Activated T-cell treated with anti-CD3 and anti-CD28 coated beads, Interleukin-2, amount 50 U/mL, for 72 hours (primary cell): ENCODE measurements around the gene SEL1L3. TPM values are rescaled to one million over a fixed set of nuclear protein-coding genes. Genes with fewer than 3 reads are reported as not detected.

Experiments used
- ATAC-seq, 2 donors: fragments of 150-1000 bp; cut with Tn5 transposase; replicated peaks in 1 of 2; 2 replicates each; pipeline ENCODE4 v1.10.0; 2021; ENCODE audit warnings: moderate library complexity in 2 of 2, mild to moderate bottlenecking in 1 of 2
- DNase-seq, 2 donors: peaks; one replicate each; pipeline ENCODE4 v3.0.0; 2021 to 2022; ENCODE audit warnings: mixed read lengths in 1 of 2
- H3K27ac Mint-ChIP-seq: one replicate; pipeline ENCODE4 v1.8.0; 2022; ENCODE audit warnings: mild to moderate bottlenecking, moderate library complexity, mixed read lengths
- H3K27me3 Mint-ChIP-seq: one replicate; pipeline ENCODE4 v1.8.0; 2022; ENCODE audit warnings: low read depth, mixed read lengths
- H3K36me3 Mint-ChIP-seq, 2 donors: one replicate each; pipeline ENCODE4 v1.8.0; 2022; ENCODE audit warnings: mixed read lengths in 2 of 2, mild to moderate bottlenecking in 1 of 2; ENCODE audit not compliant: insufficient read depth in 2 of 2
- H3K4me1 Mint-ChIP-seq: one replicate; pipeline ENCODE4 v1.8.0; 2022; ENCODE audit warnings: low read depth, mixed read lengths
- H3K4me3 Mint-ChIP-seq, 2 donors: one replicate each; pipeline ENCODE4 v1.8.0; 2022; ENCODE audit warnings: mild to moderate bottlenecking in 2 of 2, mixed read lengths in 2 of 2, moderate library complexity in 2 of 2
- H3K9me3 Mint-ChIP-seq, 2 donors: one replicate each; pipeline ENCODE4 v1.8.0; 2022; ENCODE audit warnings: mixed read lengths in 2 of 2
- total RNA-seq, 2 donors: library from RNA; stranded (reverse); gene quantifications; one replicate each; pipeline ENCODE4 v1.2.3, GENCODE V29; 2022

The SEL1L3 gene
- total RNA-seq, 2 donors from 2014 or later: 27.7 to 61.2 TPM

DNA sequence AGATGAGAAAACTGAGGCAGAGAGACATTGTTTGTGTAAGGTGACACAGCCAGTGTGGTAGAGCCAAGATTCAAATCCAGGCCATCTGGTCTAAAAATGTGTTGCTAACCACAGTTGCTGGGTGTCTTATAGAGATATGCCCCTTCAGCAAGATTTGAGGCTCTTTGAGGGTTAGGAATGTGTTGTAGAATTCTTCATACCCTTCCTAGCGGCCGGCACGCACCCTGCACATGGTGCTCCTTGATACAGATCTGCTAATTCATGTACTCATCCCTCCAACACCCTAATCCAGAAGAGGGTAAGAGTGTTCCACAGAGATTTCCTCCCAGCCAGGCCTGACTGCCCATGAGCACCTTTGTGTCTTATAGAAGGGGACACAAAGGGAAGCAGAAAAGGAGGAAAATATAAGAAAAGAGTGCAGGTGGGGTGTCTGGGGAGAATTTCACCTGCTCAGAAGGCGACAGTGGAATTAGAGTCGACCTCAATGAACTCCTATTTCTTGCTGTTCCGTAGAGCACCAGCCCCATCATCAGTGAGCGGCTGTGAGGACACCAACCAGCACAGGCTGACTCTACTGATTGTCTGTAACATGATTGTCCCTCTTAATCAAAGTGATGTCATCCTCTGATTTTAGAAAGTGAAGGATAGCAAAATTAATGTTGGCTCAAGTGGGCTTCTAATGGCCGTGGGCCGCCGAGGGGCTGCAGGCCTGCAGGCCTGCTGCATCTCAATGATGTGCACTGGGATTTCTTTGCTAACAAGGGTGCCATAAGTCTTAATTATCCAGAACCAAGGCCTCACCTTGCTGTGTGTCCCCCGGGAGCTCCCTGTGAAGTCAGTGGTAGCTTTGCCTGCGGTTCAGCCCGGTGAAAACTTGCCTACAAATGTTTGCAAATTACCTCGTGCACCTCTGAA is 27.1 kb upstream of the SEL1L3 start:
- Mint-ChIP-seq H3K27me3 (no peaks in the 10 kb centered on the region), H3K9me3 (no peaks in the 10 kb centered on the region), H3K4me1 (no peaks in the 10 kb centered on the region), H3K36me3 (no peaks in the 10 kb centered on the region), H3K27ac (no peak overlapping the region), H3K4me3 (no peak overlapping the region)
- DNase-seq (no peak), ATAC-seq (no peak)

DNA sequence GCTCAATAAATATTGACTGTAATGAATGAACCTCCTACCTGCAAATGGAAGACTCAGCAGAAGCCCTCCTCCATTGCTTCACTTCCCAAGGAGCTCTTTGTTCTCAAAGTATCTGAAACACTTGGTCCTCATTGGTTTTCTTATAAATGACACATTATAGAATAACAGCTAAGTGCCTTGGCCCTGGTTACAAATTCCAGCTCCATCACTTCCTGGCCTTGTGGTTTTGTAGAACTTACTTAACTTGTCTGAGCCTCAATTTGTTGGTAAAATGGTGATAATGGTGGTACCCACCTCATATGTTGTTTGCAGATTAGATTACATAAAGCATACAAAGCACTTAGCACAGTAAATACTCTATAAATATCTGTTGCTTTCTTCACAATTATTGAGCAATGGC is 26.0 kb upstream of the SEL1L3 start:
- Mint-ChIP-seq H3K4me1 (no peaks in the 10 kb centered on the region), H3K27ac (no peak overlapping the region), H3K27me3 (no peaks in the 10 kb centered on the region), H3K4me3 (no peak overlapping the region), H3K9me3 (no peaks in the 10 kb centered on the region), H3K36me3 (no peaks in the 10 kb centered on the region)
- DNase-seq (no peak), ATAC-seq (no peak)

DNA sequence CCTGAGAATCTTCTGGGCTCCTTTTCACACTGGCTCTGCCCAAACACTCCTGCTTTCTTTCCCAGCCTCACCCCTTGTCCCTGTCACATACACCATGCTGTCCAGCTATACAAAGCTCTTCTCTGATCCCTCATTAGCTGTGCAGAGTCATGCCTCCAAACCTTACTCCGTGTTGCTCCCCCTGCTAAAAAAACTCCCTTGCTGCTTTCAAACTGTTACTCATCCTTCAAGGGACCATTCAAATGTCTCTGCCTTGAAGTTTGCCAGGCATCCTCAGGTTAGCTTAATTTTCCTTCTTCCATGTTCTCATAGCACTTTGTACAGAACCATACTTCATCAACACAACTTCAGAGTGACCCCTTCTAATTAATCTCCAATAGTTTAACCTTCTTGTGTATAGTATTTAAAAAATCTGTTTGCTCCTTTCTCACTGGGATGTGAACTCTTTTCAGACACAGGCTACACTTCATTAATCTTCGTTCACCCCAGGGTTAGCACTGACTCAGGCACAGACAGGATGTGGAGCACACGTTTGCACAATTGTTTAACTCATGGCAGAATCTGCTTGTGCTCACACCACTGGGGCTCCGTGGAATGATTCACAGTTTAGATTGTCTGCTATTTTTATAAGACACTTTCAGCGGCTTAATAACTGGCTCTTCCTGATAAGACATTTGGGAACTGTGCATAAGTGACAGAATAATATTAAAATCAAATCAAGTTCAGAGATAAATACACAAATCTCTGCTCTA is 21.4 kb upstream of the SEL1L3 start:
- Mint-ChIP-seq H3K9me3 (peaks cover 2% of the 10 kb centered on the region in 2 donors), H3K4me3 (no peak overlapping the region), H3K27me3 (peaks cover 14% of the 10 kb centered on the region), H3K27ac (no peak overlapping the region), H3K36me3 (peaks cover 0 to 3% of the 10 kb centered on the region in 2 donors), H3K4me1 (no peaks in the 10 kb centered on the region)
- DNase-seq (no peak), ATAC-seq (peak in 1 of 2 donors; percentile 52)

GRCh38 chr4:25883565-25883964 is 20.8 kb upstream of the SEL1L3 start:
- H3K9me3 Mint-ChIP-seq: peaks cover 2% of the 10 kb centered on the region in 2 donors
- H3K27me3 Mint-ChIP-seq: peaks cover 14% of the 10 kb centered on the region
- no peak for ATAC-seq
- DNase-seq: no peak
- no peak overlapping the region for H3K27ac Mint-ChIP-seq
- peaks cover 0 to 3% of the 10 kb centered on the region in 2 donors for H3K36me3 Mint-ChIP-seq
- H3K4me3 Mint-ChIP-seq: no peak overlapping the region
- no peaks in the 10 kb centered on the region for H3K4me1 Mint-ChIP-seq

DNA sequence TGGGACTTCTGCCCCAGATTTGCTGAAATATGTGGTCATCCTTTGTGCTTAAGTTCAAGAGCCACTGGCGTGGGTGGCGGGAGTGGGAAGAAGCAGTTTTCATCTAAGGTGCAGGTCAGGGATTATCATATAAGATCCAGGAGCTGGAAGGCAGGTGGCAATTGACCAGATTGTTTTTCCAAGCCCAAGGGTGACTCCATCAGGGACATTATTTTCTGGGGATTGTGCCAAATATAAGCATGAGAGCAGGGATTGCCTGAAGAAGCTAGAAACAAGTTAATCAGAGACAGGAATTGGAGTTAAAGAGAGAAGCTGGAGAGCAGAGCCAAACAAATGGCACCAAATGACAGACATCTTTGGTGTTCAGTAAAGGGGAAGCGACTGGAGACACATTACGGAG is 19.4 kb upstream of the SEL1L3 start:
- DNase-seq (no peak), ATAC-seq (no peak)
- peaks cover 2% of the 10 kb centered on the region in 2 donors for H3K9me3 Mint-ChIP-seq
- H3K27me3 Mint-ChIP-seq: peaks cover 14% of the 10 kb centered on the region
- H3K4me3 Mint-ChIP-seq: no peak overlapping the region
- peaks cover 0 to 3% of the 10 kb centered on the region in 2 donors for H3K36me3 Mint-ChIP-seq
- H3K27ac Mint-ChIP-seq: no peak overlapping the region
- no peaks in the 10 kb centered on the region for H3K4me1 Mint-ChIP-seq

GRCh38 chr4:25881193-25881592 is 18.4 kb upstream of the SEL1L3 start:
- Mint-ChIP-seq H3K9me3 (peaks cover 2% of the 10 kb centered on the region in 2 donors), H3K27ac (no peak overlapping the region), H3K4me3 (no peak overlapping the region), H3K36me3 (peaks cover 0 to 3% of the 10 kb centered on the region in 2 donors), H3K27me3 (peaks cover 14% of the 10 kb centered on the region), H3K4me1 (no peaks in the 10 kb centered on the region)
- ATAC-seq: no peak
- DNase-seq: no peak

GRCh38 chr4:25879991-25880651 is 17.3 kb upstream of the SEL1L3 start:
- peaks cover 0 to 3% of the 10 kb centered on the region in 2 donors for H3K36me3 Mint-ChIP-seq
- no peak overlapping the region for H3K4me3 Mint-ChIP-seq
- peak overlapping the region; percentile 73 for H3K27ac Mint-ChIP-seq
- ATAC-seq (no peak), DNase-seq (no peak)
- H3K9me3 Mint-ChIP-seq: peaks cover 2% of the 10 kb centered on the region in 2 donors
- H3K27me3 Mint-ChIP-seq: peaks cover 14% of the 10 kb centered on the region
- H3K4me1 Mint-ChIP-seq: no peaks in the 10 kb centered on the region

GRCh38 chr4:25879587-25879986 is 16.8 kb upstream of the SEL1L3 start:
- Mint-ChIP-seq H3K4me3 (no peak overlapping the region), H3K27me3 (peaks cover 14% of the 10 kb centered on the region), H3K4me1 (no peaks in the 10 kb centered on the region), H3K9me3 (peaks cover 2% of the 10 kb centered on the region in 2 donors), H3K36me3 (peaks cover 0 to 3% of the 10 kb centered on the region in 2 donors), H3K27ac (peak overlapping the region; percentile 56)
- DNase-seq (no peak), ATAC-seq (no peak)

DNA sequence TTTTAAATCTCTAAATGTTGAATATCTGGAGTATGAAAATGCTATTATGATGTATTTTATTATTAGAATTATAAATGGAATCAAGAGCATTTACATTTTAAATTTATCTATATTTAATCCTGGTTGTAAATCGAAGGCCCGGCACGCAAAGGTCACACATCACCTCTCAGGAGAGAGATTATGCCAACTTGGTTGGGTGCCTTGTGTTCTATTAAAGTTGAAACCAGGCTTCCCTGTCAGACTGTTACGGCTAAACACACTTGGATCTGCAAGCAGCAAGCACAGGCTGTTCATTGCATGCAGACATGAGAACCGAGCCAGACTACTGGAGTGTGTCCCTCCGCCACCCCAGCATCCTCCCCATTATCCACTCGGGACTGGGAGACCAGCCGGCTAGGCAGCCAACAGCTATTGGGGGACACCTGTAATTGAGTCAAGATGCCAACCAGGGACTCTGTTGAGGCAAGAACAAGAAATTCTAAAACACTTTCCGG is 16.4 kb upstream of the SEL1L3 start:
- ATAC-seq (no peak), DNase-seq (no peak)
- Mint-ChIP-seq H3K36me3 (peaks cover 0 to 3% of the 10 kb centered on the region in 2 donors), H3K4me1 (no peaks in the 10 kb centered on the region), H3K27ac (no peak overlapping the region), H3K27me3 (peaks cover 14% of the 10 kb centered on the region), H3K4me3 (no peak overlapping the region), H3K9me3 (peaks cover 2% of the 10 kb centered on the region in 2 donors)

DNA sequence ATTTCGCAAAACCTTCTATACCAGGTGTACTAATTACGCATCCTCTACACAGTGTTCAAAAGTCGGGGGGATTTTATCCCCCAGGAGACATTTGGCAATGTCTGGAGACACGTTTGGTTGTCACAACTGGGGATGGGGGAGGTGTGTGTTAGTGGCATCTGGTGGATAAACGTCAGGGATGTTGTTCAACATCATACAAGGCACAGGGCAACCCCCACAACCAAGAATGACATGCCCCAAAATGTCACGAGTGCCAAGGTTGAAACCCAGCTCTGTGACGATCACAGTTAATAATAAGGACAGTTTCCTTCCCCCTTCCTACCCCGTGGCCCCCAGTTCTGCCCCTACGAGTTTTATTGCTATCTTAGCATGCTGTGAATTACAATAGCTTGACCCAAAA is 15.9 kb upstream of the SEL1L3 start:
- DNase-seq: no peak
- no peak overlapping the region for H3K4me3 Mint-ChIP-seq
- H3K36me3 Mint-ChIP-seq: peaks cover 0 to 3% of the 10 kb centered on the region in 2 donors
- ATAC-seq: no peak
- peaks cover 2% of the 10 kb centered on the region in 2 donors for H3K9me3 Mint-ChIP-seq
- H3K27ac Mint-ChIP-seq: no peak overlapping the region
- peaks cover 14% of the 10 kb centered on the region for H3K27me3 Mint-ChIP-seq
- H3K4me1 Mint-ChIP-seq: no peaks in the 10 kb centered on the region

- no peak for DNase-seq
- Mint-ChIP-seq H3K9me3 (peaks cover 0 to 2% of the 10 kb centered on the region in 2 donors), H3K4me3 (no peak overlapping the region), H3K27me3 (peaks cover 6% of the 10 kb centered on the region), H3K4me1 (no peaks in the 10 kb centered on the region), H3K36me3 (peaks cover 0 to 3% of the 10 kb centered on the region in 2 donors), H3K27ac (no peak overlapping the region)
- ATAC-seq: no peak
These were observed 12.5 kb upstream of the SEL1L3 start for GRCh38 chr4:25875281-25875745.

GRCh38 chr4:25874655-25875054 is 11.9 kb upstream of the SEL1L3 start:
- Mint-ChIP-seq H3K27me3 (peaks cover 3% of the 10 kb centered on the region), H3K27ac (no peak overlapping the region), H3K4me1 (no peaks in the 10 kb centered on the region), H3K4me3 (no peak overlapping the region), H3K36me3 (peaks cover 0 to 2% of the 10 kb centered on the region in 2 donors), H3K9me3 (peaks cover 0 to under 1% of the 10 kb centered on the region in 2 donors)
- ATAC-seq (no peak), DNase-seq (no peak)
